Heart left ventricle (tissue), 13 donors: Measurements from ENCODE around the gene TRPM7.
"Not testable (repeated sequence)": the region's sequence is repeated elsewhere in the genome, so short reads cannot be mapped to it uniquely, and the experiment has no call there.

Experiments used
- POLR2A ChIP-seq, 2 donors: fragments of 450-650 bp; IDR thresholded peaks; one replicate each; pipeline ENCODE4 v1.6.1; 2017; ENCODE audit warnings: antibody characterized with exemption in 2 of 2, mild to moderate bottlenecking in 2 of 2, moderate library complexity in 2 of 2
- TF ChIP-seq, protein P1 (sequence below), 12 donors: fragments of 200-600 bp; sonication (generic) in 4 of 12; IDR thresholded peaks; one replicate each; pipeline versions ENCODE4 v1.5.0 to v1.8.0; 2018 to 2022; ENCODE audit warnings: antibody characterized with exemption in 12 of 12, mild to moderate bottlenecking in 5 of 12
- donor health status: ischemic (EF 13 %, LVEDD 7.1; RV severe dilation, severe dysfunction).
- donor health status: DM: no; HTN: yes; CAD: no.
- donor health status: DM: no; HTN: no; CAD: no.
- donor health status: ischemic (EF 25% LVEDD 6.9; RV normal size, moderate dysfunction).
- donor health status: ischemic (EF 25% LVEDD 5.7; RV mildly dilated, moderate dysfunction).
- donor health status: ischemic (EF 35%, LVEDD 5.7; RV mildly dilated, moderate dysfunction).
- donor health status: nonischemic (EF 11% LVEDD 7.7; RV severe dilation, severe dysfunction).
- donor health status: DM: yes; HTN: yes; CAD: no.
- donor health status: PGD.
- donor health status: ischemic (EF 29% LVEDD 5.4; RV normal size, mild dysfunction).
- donor health status: nonischemic (EF 23%, LVEDD 6.1; RV moderate dilation, normal function).

DNA sequence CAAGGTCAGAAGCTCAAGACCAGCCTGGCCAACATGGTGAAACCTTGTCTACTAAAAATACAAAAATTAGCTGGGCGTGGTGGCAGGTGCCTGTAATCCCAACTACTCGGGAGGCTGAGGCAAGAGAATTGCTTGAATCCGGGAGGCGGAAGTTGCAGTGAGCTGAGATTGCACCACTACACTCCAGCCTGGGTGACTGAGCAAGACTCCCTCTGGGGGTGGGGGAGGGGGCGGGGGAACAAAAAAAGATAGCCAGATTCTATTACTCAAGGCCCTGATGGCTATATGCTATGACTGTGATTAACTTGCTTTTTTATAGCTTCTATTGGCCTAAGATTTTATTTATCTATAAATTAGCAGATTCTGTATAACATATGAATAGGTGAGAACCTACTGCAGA lies 112.8 kb downstream of the TRPM7 start:
- not testable (repeated sequence) for TF ChIP-seq POLR2A (IDR thresholded peaks at IDR 0.05)
- TF ChIP-seq, protein P1, sequence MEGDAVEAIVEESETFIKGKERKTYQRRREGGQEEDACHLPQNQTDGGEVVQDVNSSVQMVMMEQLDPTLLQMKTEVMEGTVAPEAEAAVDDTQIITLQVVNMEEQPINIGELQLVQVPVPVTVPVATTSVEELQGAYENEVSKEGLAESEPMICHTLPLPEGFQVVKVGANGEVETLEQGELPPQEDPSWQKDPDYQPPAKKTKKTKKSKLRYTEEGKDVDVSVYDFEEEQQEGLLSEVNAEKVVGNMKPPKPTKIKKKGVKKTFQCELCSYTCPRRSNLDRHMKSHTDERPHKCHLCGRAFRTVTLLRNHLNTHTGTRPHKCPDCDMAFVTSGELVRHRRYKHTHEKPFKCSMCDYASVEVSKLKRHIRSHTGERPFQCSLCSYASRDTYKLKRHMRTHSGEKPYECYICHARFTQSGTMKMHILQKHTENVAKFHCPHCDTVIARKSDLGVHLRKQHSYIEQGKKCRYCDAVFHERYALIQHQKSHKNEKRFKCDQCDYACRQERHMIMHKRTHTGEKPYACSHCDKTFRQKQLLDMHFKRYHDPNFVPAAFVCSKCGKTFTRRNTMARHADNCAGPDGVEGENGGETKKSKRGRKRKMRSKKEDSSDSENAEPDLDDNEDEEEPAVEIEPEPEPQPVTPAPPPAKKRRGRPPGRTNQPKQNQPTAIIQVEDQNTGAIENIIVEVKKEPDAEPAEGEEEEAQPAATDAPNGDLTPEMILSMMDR (IDR thresholded peaks at IDR 0.05) = not testable (repeated sequence)
